Limb (tissue), 2 donors: ENCODE results near the gene TMEM215.
"Not testable (repeated sequence)": the region's sequence is repeated elsewhere in the genome, so short reads cannot be mapped to it uniquely, and the experiment has no call there.

ENCODE experiments used
- DNase-seq, 2 donors: peaks; one replicate each; pipeline ENCODE4 v3.0.0-alpha.2; 2016; ENCODE audit errors: extremely low spot score in 2 of 2

TMEM215 gene, protein sequence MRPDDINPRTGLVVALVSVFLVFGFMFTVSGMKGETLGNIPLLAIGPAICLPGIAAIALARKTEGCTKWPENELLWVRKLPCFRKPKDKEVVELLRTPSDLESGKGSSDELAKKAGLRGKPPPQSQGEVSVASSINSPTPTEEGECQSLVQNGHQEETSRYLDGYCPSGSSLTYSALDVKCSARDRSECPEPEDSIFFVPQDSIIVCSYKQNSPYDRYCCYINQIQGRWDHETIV

GRCh38 chr9:32783168-32783891 lies at the start of gene TMEM215:
TSS of gene TMEM215 (plus strand) at chr9:32783540. CDS start at chr9:32784184, 644 bp downstream.
- DNase-seq = peak; percentile 7 to 69

DNA sequence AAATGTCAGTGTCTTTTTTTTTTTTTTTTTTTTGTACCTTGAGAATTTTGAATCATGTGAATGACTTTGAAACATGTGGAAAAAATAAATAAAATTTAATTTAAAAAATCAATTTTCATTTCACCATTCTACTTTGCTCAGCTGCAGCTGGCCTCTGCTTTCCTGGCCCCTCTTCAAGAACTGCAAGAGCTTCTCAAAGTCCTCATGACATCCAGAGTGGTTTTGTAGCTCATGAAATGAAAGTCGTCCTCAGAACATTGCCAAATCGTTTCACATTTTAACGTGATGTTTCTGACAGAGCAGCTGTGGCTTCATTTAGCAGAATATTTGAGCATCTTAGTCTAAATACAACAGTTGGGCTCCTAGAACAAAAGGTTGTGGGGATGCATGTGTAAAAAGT lies 47.9 kb upstream of the TMEM215 start:
- DNase-seq = no peak

GRCh38 chr9:32737378-32737777 lies 46.0 kb upstream of the TMEM215 start:
- no peak for DNase-seq

DNA sequence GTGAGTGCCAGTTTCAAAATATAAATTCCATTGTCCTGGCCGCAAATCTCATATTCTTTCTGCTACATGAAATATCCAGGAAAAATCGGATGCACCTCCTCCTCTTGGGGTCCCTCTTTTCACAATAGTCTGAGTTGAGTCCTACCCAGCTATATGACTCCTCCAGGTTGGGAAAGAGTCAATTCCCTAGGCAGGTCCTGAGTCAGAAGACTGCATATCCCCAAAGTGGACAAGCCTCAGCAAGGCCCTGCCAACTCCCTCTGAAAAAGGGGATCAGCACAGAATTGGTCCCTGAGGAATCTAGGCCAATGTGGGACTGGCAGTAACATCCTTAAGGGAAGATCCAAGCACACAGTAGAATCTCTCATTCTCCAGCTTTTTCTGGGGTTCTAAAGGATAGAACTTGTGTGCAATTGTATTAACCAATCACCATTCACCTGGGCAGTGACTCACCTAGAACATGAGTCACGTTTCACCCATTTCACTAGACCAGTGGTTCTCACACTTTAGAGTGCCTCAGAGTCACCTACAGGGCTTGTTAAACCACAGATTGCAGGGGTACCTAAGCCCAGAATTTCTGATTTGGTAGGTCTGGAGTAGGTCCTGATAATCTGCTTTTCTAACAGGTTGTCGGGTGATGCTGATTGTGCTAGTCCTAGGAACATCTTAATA lies 44.7 kb upstream of the TMEM215 start:
- DNase-seq = no peak

DNA sequence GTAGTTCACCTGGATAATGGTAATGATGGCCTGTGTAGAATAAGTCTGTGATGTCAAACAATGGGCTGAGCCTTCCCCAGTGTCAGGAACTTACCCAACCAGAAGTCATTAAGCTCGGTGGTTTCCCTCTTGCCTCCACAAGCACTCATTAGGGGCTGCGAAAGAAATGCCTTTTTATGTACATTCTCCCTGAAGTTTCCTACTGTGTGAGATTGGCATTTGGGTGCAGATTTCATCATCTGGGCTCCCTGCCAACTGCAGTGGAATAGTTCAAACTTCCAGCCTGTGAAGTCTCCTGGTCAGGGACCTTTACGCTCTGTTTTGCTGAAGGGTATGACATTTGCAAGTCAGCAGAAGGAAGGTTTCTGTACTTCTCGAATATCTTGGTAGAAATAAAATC lies 41.6 kb upstream of the TMEM215 start:
- DNase-seq = no peak

DNA sequence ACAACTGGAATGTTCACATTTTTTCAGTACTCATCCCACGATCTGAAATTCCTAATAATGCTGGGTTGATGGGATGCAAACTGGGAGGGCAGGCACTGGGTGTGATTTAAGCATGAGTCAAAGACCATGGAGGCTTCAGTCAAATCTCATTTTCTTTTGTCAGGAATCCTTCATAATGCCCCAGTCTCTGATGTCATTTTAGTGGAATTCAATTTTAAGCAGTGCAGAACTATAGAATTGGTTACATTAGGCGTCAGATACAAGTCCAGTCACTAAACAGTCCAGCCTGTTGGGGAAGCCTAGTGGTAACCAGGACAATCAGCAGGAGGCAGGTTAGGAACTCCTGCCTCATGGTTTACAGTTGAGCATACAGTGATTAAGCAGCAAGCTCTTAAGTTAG lies 41.0 kb upstream of the TMEM215 start:
- DNase-seq = no peak

DNA sequence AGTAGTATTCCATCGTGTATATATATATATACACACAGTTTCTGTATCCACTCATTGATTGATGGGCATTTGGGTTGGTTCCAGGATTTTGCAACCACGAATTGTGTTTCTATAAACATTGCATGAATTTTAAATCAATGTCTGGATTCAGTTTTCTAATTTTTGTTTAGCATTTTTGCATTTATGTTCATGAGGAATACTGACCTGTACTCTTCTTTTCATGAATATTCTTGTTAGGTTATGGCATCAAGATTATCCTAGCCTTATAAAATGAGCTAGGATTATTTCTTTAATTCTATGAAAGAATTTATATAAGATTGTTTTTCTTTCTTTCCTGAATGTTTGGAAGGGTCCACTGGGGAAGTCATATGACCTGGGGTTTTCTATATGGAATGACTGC lies 35.3 kb upstream of the TMEM215 start:
- no peak for DNase-seq

DNA sequence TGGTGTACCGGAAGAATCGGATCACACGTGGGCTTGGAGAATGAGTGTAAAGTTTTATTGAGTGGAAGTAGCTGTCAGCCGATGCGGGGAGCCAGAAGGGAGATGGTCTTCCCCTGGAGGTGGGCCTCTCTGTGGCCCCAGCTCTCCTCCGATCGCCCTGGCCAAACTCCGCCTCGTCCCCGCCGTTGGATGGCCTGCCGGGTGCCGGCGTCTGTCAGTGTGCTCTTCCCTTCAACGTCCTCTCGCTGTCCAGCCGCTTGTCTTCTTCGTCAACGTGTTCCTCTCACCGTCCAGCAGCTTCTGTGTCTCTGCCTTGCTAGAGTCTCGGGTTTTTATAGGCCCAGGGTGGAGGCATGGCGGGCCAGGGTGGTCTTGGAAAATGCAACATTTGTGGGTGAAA lies 27.6 kb upstream of the TMEM215 start:
- no peak for DNase-seq

GRCh38 chr9:32764139-32764538 lies 19.2 kb upstream of the TMEM215 start:
- no peak for DNase-seq

GRCh38 chr9:32775283-32775682 lies 8.1 kb upstream of the TMEM215 start:
- no peak for DNase-seq

DNA sequence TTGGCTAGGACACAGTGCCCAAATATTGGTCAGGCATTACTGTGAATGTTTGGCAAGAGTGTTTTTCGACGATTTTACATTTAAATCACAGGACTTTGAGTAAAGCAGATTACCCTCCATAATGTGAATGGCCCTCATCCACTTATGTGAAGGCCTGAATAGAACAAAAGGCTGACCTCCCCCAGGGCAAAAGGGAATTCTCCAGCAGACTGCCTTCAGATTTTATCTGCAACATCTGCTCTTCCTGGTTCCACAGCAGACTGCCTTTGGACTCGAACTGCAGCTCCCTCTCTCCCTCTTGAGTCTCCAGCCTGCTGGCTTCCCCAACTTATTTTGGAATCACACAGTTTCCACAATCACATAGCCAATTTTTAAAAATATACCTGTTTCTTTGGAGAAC lies 7.1 kb upstream of the TMEM215 start:
- DNase-seq = no peak

DNA sequence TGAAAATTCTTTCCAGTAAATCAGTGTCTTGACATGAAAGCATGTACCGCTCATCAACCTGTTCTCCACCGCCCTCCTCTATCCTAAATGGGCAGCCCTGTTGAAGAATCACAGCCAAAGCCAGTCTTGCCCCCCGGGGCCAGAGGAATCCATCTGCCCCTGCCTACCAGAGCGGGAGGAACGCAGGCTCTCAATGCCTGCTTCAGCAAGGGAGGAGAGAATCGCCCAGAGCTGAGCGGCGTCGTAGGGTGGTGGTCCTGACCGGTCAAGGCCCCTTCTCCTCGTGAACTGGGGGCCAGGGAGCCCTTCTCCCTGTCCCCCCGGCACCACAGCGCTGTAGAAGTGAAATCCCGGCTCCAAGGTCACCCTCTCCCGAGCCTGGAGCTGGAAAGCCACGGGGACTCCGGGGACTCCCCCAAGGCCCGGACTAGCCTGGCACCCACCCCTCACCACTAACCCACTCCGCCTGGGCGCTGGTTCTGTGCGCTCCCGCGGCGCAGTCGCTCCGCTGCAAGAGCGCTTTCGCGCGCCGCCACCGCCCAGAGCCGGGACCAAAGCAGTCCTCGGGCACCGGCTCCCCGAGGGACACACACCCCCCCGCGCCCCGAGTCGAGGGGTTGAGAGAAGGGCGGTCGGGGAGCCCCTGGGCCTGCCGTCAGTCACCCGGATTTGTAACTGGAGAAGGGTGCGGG lies 718 bp upstream of the TMEM215 start:
- peak in 1 of 2 donors; percentile 51 for DNase-seq

GRCh38 chr9:32787816-32788215 lies 4.5 kb downstream of the TMEM215 start:
- DNase-seq = peak in 1 of 2 donors; percentile 54

DNA sequence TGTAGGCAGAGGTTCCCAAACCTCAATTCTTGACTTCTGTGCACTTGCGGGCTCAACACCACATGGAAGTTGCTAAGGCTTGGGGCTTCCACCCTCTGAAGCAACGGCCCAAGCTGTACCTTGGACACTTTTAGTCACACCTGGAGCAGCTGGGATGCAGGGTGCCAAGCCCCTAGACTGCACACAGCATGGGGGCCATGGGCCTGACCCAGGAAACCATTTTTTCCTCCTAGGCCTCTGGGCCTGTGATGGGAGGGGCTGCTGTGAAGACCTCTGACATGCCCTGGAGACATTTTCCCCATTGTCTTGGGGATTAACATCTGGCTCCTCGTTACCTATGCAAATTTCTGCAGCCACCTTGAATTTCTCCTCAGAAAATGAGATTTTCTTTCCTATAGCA lies 12.7 kb downstream of the TMEM215 start:
- DNase-seq = not testable (repeated sequence)

GRCh38 chr9:32801530-32801929 lies 18.2 kb downstream of the TMEM215 start:
- DNase-seq = no peak

DNA sequence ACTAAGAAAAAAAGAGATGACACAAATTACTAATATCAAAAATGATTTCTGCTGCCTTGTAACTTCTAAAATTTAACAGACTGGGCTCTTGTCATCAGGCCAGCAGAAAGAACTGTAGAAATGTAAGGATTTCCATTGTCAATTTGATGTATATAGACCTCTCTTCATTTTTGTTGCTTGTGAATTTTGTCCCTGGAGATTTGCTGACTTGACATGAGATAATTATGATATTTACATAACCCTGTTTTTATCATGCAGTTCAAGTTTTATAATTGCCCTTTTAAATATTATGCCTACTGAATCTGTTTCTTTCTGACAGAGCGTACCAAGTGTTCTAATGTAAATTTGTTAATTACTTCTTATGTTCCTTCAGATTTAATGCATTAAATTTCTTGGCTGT lies 23.9 kb downstream of the TMEM215 start:
- DNase-seq = no peak

DNA sequence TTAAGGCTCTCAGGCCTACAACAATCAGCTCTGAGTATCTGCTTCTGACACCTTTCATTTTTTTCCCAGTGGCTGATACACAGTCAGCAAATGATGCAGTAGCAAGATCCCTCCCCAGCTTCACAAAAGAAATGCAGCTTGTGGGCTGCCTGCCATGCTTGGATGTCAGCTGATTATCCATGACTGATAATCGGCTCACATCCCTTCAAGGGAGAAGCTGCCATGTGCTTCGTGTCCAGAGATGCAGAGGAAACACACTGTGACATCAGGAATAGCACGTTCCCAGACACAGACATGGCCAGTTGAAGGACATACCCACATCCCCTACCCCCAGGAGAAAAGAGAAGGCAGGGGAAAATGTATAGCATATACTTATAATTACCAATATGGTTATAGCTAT lies 27.9 kb downstream of the TMEM215 start:
- no peak for DNase-seq

- DNase-seq = no peak
These were observed 37.0 kb downstream of the TMEM215 start for GRCh38 chr9:32820322-32820721.

GRCh38 chr9:32823101-32823500 lies 39.8 kb downstream of the TMEM215 start:
- no peak for DNase-seq

DNA sequence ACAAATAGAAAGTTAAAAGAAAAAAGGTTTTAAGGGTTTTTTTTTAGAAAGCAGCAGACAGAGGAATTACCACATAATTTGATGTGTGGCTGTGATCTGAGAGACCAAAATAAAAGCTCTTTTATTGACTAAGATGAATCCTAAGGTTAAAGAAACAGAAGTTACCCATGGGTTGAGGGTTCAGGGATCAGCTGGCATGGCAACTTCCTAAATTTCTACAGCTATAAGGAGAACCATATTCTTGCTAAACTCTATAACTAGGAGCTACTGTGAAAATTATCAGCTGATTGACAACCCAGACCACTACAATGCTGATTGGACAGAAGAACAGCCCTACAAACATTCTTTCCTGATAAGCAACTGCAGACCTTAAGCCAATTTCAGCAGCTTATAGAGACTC lies 40.2 kb downstream of the TMEM215 start:
- no peak for DNase-seq

DNA sequence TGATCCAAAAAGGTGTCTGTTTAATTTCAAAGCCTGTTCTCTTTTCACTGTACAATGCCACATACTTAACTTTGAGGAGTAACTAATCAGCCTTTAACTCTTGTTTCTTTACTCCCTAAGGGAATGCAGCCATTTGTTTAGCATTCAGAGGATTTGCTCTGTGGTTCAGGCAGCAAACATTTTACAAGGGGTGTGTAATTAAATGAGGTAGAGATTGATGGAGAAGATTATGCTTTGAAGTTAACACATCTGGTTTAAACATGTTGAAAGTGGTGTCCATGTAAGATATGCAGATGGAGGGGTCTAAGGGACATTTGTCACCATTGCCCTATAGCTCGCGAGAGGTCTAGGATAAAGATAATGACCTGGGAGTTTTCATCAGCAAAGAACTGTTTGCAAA lies 41.9 kb downstream of the TMEM215 start:
- DNase-seq = no peak

DNA sequence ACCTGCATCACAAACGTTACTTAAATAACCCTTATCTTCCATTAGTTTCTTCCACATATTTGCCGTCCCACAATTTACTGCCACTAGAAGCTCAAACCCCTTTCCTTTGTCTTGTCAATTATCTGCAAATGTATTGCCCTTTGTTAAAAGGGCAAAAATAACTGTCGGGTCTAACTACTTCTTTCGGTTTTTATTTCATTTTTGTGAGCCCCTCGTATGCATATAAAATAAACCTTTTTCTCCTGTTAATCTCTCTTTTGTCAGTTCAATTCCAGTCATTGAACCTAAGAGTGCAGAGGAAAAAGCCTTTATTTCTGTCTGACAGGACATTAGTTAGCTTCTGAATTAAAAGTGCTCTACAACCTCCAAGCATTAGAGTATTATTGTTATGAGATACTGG lies 45.5 kb downstream of the TMEM215 start:
- DNase-seq = no peak
